NCI-H524 (cell line): Measurements from ENCODE around the gene ENOX1.
A peak's percentile ranks its signal among the peaks of the same experiment; 100 is the strongest.

Source experiments
- DNase-seq, 2 experiments: peaks; one replicate each; lab custom pipeline; 2025; lab: John Stamatoyannopoulos, UW

The ENOX1 gene

GRCh38 chr13:43257765-43258164 is 529.0 kb downstream of the ENOX1 start:
- DNase-seq, result no peak

DNA sequence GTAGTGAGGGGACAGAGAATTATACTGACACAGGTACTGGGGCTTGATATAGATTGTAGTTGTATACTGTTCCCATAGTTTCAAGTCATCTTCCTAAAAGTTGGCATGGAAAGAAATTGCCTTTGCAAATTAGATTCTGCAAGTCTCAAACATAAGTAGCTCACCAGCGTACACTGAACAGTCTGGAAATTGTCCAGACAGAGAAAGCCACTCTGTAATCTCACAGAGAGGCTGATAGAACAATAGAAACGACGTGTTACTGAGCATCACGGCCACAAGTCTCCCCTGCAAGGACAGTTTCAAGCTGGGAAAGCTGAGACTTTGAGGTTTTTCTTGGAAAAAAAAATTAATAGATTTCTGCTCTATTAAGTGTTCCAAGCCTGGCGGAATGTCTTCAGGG is 534.8 kb downstream of the ENOX1 start:
- DNase-seq, result no peak

DNA sequence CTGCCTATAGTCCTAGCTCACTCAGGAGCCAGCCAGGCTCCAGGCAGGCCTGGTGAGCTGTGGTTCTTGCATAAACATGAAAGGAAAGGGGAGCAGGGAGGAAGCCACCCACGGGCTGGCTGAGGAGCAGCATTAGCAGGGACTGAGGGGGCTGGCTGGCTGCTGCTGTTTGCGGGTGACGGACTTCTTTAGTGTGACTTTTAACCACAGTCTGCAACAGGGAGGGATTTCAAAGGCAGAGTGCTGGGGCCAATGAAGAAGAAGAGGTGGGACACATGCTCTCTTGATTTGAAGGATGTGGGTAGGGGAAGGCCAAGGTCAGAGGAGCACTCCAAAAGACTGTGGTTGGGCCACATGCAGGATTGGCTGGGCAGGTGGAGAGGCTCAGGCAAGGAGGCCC is 540.4 kb downstream of the ENOX1 start:
- DNase-seq, result no peak

DNA sequence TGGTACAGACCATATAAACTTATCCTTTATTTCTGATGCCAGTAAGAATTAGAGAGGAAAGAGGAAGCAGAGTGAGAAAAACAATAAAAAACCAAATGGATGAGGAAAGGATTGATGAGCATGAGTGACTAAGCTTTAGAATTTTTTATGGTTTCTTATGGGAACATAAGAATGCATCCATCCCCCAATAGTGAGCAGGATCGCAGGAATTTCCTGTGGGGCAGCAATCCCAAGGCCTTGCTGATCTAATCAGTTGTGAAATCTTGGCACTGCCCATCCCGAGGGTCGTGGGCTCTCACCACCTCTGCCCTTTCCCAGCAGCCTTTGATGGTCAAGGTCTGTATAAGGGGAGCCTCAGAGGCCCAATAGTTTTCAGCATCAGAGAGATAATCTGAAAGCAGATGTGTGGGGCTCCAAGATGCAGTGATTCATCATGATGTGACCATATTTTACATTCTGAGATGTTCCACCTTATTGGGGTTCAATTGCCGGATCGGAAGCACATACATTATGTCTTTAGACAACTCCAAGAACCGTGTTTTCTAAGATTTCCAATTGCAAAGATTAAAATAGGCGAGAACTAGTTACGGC is 541.3 kb downstream of the ENOX1 start:
- no peak for DNase-seq

DNA sequence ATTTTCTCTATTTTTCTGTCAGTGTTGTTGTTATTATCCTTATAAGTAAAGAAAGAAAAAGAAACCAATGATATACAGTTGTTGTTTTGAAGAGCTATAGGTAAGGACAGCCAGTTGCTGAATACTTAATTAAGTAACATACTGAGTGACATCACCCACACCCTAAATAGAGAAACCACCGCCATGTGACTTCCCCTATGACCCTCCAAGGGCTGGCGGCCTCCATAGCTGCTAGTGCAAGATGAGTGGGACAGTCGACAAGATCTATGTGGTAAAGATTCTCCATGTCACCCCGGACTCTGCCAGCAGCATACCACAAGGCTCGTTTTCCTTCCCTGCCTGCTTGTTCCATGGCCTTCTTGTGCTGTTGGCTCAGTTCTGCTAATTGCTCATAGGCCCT is 542.3 kb downstream of the ENOX1 start:
- no peak for DNase-seq

GRCh38 chr13:43243711-43244110 is 543.1 kb downstream of the ENOX1 start:
- no peak for DNase-seq

- DNase-seq, result peak; percentile 66 to 87
These were observed 544.7 kb downstream of the ENOX1 start for GRCh38 chr13:43242040-43242439.

DNA sequence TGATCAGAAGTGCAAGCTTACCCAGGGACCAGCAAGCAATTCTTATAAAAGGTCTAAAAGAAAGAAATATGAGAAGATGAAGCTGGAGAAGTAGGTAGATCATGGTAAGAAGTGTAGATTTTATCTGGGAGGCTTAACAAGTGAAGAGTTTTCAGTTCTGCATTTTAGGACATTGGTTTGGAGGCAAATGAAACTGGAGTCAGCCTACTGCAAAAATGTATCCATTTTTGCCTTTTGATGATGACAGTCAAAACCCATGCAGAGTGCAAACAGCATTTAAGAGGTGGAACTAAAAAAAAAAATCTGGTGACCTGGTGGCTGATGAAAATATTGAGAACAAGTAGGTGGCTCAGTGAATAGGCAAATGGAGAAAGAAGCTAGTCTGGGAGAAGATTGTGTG is 546.5 kb downstream of the ENOX1 start:
- no peak for DNase-seq

- DNase-seq, result peak; percentile 2 to 56
These were observed 547.4 kb downstream of the ENOX1 start for GRCh38 chr13:43239275-43239840.

DNA sequence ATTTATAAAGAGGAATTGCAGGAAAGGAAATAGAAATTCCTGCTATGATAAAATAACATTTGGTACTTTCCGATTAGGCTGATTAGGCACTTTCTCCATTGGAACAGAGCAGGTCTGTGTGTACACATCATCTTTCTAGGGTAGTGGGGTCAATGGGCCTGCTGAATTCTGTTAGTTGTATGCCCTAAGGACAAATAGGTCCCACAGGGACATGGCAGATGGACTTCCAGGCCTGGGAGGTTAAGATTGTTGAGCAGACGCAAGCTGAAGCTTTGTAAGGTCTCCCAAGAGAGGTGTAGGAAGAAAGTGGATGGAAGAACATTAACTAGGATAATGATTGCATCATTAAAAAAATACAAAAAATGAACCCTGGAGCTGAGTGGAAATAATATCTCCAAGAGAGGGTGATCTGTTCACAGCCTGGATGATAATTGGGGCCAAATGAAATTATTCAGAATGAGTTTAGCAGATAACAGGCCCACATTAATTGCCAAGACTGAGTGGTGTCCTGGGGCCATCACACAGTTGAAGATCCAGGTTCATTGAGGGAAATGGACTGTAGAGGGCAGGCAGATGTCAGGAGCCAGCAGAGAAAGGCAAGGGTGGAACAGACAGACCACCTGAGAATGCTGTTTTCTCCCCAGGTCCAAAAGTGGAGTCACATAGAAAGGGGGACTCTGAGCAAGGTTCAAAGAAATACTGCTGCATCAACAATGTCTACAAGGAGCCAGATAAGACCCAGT is 548.3 kb downstream of the ENOX1 start:
- DNase-seq, result no peak

DNA sequence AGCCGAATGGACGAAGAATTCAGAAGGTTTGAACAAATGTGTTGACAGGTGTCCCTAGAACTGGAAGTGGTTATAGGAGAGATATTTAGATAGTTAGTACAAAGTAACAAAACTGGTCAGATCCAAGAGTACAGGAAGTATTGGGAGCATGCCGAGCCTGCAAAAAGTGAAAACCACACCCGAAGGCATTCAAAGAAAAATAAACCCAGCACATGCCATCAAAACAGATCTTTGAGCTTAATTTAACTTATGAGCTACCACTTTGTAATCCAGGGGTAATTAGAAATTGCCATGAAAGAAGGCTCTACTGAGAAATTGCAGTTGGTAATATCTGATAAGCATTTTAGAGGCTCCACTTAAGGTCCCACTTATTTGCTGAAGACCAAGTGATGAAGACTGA is 549.2 kb downstream of the ENOX1 start:
- no peak for DNase-seq

GRCh38 chr13:43235028-43235427 is 551.7 kb downstream of the ENOX1 start:
- DNase-seq, result no peak

DNA sequence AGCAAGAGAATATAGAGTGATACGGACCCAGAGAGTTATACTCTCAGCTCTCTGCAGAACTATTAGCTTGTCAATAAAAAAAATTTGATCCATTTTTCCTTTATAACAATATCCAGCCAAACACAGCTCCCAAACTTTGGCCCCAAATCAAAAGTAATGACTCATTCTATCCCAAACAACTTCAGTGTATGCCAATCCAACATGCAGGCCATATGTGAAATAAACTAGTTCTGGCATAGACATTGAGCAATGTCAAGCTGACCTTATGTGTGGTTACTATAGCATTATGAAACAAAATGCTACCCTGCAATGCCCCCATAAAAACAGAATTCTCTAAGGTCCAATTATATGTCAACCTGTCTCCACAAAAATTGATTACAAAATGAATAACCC is 553.9 kb downstream of the ENOX1 start:
- DNase-seq, result no peak

- no peak for DNase-seq
These were observed 554.5 kb downstream of the ENOX1 start for GRCh38 chr13:43232144-43232872.

GRCh38 chr13:43230989-43231388 is 555.8 kb downstream of the ENOX1 start:
- no peak for DNase-seq

DNA sequence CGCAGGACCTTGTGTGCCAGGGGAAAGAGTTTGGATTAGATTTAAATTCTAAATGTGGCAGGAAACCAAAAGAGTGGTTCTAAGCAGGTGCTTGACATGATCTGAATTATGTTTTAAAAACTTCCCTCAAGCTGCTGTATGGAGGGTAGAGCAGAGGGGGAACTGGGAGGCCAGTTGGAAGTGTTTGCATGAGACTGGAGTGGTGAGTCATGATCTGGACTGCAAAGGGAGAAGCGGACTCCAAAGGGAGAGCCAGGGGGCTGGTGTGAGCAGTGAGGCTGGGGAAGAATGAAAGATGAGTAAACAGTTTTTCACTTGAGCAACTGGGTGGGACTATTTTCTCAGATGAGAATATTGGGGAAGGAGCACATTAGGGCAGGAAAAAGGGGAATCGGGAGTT is 557.3 kb downstream of the ENOX1 start:
- DNase-seq, result no peak

DNA sequence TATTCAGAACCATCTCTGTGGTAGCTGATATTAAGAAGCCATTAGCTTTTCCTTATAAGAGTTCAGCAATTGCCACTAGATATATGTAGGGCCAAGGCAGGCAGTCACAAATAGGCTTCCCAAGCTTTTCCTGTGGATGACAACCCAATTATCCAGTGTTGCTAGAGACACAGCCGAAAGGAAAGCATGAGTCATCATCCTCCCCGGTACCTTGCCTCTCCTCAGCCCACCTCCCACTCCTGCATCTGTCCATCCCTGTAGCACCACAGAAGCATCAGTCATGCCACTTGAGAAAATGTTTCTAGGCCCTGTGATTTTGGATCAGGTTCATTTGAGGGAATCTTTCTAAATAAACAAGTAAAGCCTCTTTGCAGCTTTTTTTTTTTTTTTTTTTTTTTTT is 559.1 kb downstream of the ENOX1 start:
- DNase-seq, result no peak

- no peak for DNase-seq
These were observed 563.6 kb downstream of the ENOX1 start for GRCh38 chr13:43223216-43223615.

DNA sequence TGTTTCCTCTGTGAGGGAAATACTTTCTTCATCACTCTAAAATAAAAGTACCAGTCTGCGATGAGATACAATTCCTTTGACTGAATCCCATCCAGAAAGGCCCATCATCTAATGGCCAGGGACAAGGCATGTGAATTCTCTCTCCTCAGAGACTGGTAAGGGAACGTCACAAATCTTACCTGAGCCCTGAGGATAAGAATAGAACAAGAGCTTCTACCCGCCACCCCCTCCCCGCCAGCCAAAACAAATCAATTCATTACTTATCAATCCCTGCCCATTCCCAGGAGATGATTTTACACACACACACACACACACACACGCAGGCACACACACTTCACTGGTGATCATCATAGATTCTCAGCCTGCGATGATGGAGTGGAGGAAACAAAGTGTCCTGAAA is 564.7 kb downstream of the ENOX1 start:
- DNase-seq, result no peak

DNA sequence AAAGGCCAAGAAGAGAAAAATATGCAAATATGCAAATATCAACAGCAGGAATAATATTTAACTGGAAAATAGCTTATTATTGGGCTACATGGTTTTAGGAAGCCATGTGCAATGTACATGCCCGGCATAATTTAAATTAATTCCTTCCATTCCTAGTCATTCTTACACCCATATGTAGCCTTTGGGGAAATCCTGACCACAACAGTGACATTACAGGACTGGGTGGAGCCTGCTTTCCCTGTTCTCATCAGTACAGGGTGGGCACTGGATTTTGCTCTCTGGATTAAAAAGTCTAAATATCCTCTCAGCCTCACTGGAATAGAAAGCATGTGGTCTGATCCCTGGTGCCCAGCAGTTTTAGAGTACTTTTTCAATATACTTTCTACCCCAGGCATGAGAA is 565.2 kb downstream of the ENOX1 start:
- no peak for DNase-seq

DNA sequence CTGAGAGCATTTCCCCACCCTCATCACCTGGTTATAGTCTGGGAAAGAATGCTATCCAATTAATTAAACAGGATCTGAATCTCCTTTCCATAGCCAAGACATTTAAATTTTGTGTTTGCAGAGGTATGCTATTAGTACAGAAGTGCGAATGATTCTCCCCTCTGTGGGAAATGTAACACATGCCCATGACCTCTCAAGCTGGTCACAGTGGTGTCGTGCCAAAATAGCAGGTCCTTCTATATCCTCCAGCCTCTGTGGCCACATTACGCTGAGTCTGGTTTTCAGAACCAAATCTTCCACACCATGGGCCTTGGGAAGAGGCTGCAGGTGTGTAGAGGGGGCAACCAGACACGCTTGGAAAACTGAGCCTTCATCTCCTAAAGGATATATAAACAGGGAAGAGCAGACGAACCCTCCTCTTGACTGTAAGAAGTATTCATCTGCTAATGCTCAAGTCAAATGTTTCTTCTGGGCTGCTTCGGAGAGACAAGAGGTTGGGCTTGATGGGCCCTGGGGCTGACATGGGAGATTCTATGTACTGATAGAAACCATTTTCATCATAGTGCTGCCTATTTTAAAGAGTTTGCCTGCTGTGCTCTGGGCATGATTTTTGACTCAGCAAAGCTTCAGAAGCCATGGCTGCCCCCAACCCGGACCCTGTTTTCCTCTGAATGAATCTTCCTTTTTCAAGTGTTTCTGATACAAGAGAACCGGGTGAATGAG is 565.7 kb downstream of the ENOX1 start:
- DNase-seq, result no peak

DNA sequence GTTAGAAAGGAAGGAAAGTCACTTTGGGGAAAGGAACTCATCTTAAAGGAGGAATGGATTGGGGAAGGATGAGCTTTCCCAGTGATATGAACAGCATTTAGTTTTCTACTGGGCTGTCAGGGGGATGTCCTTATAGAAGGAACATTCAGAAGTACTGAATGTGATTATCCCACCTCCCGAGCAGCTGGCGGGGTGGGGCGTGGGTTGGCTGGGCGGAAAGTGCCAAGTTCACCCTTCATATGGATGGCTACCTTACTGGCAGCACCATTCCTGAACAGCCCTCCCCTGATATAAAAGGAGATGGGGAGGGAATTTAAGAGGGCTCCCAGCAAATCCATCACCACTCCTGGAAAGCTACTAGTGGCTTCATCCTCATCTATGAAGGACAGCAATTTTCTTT is 572.6 kb downstream of the ENOX1 start:
- DNase-seq, result no peak
